Mesothelial cell of epicardium (in vitro differentiated cells): Measurements from ENCODE around the gene ASPHD2. TPM values are rescaled to one million over a fixed set of nuclear protein-coding genes. Genes with fewer than 3 reads are reported as not detected.

Experiments
- DNase-seq, 2 experiments: peaks; one replicate each; pipeline ENCODE4 v3.0.0; 2021; ENCODE audit warnings: low spot score in 2 of 2; ENCODE audit not compliant: unreplicated experiment in 2 of 2
- H3K27ac Mint-ChIP-seq: 2 replicates; pipeline ENCODE4 v1.8.0; 2021; ENCODE audit warnings: mixed read lengths
- H3K27me3 Mint-ChIP-seq: 2 replicates; pipeline ENCODE4 v1.8.0; 2021; ENCODE audit warnings: low read depth, mixed read lengths
- H3K36me3 Mint-ChIP-seq: 2 replicates; pipeline ENCODE4 v1.8.0; 2021; ENCODE audit warnings: mixed read lengths
- H3K4me1 Mint-ChIP-seq: 2 replicates; pipeline ENCODE4 v1.8.0; 2021; ENCODE audit warnings: mixed read lengths
- H3K4me3 Mint-ChIP-seq: 2 replicates; pipeline ENCODE4 v1.8.0; 2021; ENCODE audit warnings: mild to moderate bottlenecking, moderate library complexity, mixed read lengths
- H3K9me3 Mint-ChIP-seq: 2 replicates; pipeline ENCODE4 v1.8.0; 2021; ENCODE audit warnings: mixed read lengths
- total RNA-seq: library from RNA; stranded (reverse); gene quantifications from 3 replicates; pipeline ENCODE4 v1.2.1, GENCODE V29; 2021
- TF ChIP-seq, protein P1 (sequence below): fragments of 200-600 bp; sonication (generic); IDR thresholded peaks from one replicate; pipeline ENCODE4 v1.5.0; 2021; ENCODE audit warnings: antibody characterized with exemption; ENCODE audit not compliant: unreplicated experiment

ASPHD2 gene
- total RNA-seq, 1 donor from 2014 or later = 2.5 TPM

DNA sequence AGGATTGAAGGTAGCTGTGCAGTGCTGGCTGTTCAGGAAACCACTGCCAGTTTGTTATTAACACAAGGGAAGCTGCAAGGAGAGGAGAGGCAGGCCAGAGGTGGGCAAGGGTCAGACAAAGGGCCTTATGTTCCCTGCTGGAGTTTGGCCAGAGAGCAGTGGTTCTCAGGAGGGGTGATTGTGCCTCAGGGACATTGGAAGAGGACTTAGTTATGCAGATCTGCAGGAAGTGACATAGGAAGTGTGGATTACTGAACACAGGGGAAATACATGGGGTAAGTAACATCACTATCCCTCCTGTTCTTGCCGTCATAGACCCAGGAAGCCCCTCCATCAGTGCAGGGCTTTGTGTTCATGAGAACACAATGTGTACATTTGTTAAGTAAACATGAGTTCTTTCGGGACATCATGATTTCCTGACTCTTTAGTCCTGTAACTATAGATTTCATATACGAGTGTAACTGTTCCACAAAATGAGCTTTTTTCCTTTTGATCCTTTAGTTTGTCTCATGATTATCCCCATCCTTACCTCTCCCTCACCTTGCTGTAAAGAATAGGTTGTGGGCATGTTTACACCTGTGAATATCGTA lies 60.5 kb downstream of the ASPHD2 start:
- Mint-ChIP-seq H3K9me3 (no peaks in the 10 kb centered on the region), H3K27me3 (no peaks in the 10 kb centered on the region), H3K4me1 (peaks cover 9% of the 10 kb centered on the region), H3K4me3 (no peak overlapping the region), H3K27ac (no peak overlapping the region), H3K36me3 (peaks cover 32% of the 10 kb centered on the region)
- no peak for DNase-seq
- TF ChIP-seq, protein P1, sequence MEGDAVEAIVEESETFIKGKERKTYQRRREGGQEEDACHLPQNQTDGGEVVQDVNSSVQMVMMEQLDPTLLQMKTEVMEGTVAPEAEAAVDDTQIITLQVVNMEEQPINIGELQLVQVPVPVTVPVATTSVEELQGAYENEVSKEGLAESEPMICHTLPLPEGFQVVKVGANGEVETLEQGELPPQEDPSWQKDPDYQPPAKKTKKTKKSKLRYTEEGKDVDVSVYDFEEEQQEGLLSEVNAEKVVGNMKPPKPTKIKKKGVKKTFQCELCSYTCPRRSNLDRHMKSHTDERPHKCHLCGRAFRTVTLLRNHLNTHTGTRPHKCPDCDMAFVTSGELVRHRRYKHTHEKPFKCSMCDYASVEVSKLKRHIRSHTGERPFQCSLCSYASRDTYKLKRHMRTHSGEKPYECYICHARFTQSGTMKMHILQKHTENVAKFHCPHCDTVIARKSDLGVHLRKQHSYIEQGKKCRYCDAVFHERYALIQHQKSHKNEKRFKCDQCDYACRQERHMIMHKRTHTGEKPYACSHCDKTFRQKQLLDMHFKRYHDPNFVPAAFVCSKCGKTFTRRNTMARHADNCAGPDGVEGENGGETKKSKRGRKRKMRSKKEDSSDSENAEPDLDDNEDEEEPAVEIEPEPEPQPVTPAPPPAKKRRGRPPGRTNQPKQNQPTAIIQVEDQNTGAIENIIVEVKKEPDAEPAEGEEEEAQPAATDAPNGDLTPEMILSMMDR = no peak

DNA sequence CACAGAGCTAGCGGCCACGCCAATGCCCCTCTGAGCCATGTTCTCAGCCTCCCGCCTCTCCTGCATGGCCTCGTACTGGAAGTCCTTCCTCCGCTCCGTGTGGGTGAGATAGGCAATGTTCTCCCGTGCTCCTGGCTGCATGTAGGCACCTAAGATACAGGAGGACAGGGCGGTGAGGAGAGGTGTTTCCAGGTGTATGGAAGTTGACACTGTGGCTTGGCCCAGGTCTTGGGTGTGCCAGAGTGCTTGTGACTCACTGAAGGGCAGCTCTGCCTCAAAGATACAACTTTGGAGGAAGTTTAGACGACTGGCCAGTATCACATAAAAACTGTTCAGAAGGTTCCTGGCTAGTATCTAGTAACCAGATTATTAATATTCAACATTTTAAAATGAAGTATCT lies 63.2 kb downstream of the ASPHD2 start:
- no peak overlapping the region for H3K4me3 Mint-ChIP-seq
- peaks cover 41% of the 10 kb centered on the region for H3K36me3 Mint-ChIP-seq
- no peaks in the 10 kb centered on the region for H3K4me1 Mint-ChIP-seq
- no peaks in the 10 kb centered on the region for H3K9me3 Mint-ChIP-seq
- TF ChIP-seq, protein P1 = no peak
- H3K27ac Mint-ChIP-seq = no peak overlapping the region
- no peak for DNase-seq
- no peaks in the 10 kb centered on the region for H3K27me3 Mint-ChIP-seq

DNA sequence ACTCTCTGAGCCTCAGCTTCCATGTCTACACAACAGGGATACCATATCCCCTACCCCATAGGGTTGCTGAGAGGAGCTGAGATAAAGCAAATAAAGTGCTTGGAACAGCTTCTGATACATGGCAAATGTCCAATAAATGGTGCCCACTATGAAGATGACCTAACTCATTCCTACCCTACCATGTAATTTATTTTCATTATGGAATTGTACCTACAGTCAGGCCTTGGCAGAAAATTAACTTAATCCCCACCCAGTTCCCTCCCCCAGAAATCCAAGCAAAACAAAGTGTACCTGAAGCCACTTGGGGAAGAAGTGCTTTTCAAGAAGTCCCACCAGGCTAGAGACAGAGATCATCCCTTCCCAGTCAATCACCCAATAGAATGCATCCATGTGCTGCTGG lies 65.4 kb downstream of the ASPHD2 start:
- Mint-ChIP-seq H3K27me3 (no peaks in the 10 kb centered on the region), H3K4me3 (no peak overlapping the region), H3K27ac (no peak overlapping the region), H3K9me3 (no peaks in the 10 kb centered on the region), H3K36me3 (peaks cover 36% of the 10 kb centered on the region), H3K4me1 (no peaks in the 10 kb centered on the region)
- TF ChIP-seq, protein P1 = no peak
- DNase-seq = no peak

Other genes starting within 250 kb of the ASPHD2 start
- gene HPS4, start 54.5 kb downstream of the ASPHD2 start, total RNA-seq = 54.1 to 55.9 TPM (median 55.6 TPM) in 3 replicates
- gene SRRD, start 54.6 kb downstream of the ASPHD2 start, total RNA-seq = 23.5 to 25.2 TPM (median 24.1 TPM) in 3 replicates
- 36.4 to 39.3 TPM (median 37.9 TPM) in 3 replicates for gene TFIP11, start 83.2 kb downstream of the ASPHD2 start, total RNA-seq
- 17.2 to 19.4 TPM (median 18.5 TPM) in 3 replicates for gene TPST2, start 160.9 kb downstream of the ASPHD2 start, total RNA-seq
- gene CRYBB1, start 188.8 kb downstream of the ASPHD2 start, total RNA-seq = not detected in 3 replicates
- not detected in 3 replicates for gene CRYBA4, start 192.7 kb downstream of the ASPHD2 start, total RNA-seq
- gene MIAT, start 228.3 kb downstream of the ASPHD2 start, total RNA-seq = 6.6 to 7.0 TPM (median 6.7 TPM) in 3 replicates